Measurements from ENCODE around the gene UNC45B.

- TF ChIP-seq CTCF (IDR thresholded peaks at IDR 0.05) (no peak), EZH2 (IDR thresholded peaks at IDR 0.05; ENCODE audit: borderline replicate concordance, insufficient read depth, low read depth, low read length, poor library complexity, severe bottlenecking) (no peak)
Measured at GRCh38 chr17:35214192-35214591, 66.6 kb downstream of the UNC45B start.

All from B cell (primary cell).